ENCODE data around the gene PPP2R3A.
A peak's percentile ranks its signal among the peaks of the same experiment; 100 is the strongest.

PPP2R3A gene

GRCh38 chr3:136022529-136023263, 57.2 kb downstream of the PPP2R3A start:
- no peak for DNase-seq (ENCODE audit: low read depth in 2 of 2)

DNA sequence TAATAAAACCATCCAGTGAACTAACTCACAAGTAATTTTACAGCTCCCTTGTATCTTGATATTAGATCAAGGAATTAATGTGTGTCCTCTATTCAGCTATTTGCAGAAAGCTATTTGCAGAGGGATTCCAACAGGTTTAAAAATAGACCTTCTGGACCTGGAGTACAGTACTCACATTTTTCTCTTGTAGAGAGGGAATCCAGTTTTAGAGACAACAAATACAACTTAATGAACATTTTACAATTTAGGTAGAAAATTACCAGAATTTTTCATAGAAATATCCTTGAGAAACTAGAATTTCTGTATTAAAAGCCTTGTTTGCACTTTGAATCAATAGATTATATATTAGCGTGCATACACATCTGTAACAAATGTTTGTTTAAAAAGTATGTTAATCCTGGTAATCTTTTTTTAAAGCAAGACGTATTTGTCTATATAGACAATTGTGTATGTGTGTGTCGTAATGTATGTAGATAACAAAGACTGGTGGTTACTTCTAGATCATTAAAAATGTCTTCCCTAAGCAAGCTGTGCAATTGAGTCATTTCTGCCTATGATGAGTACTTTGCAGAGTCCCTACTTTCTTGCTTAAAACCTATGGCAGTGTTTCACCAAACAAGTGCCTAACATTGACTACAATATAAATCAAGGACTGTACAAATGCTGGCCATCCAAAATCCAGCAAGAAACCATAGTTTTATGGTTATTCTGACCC, 57.9 kb downstream of the PPP2R3A start:
- DNase-seq (ENCODE audit: low read depth in 2 of 2), result no peak

GRCh38 chr3:136036306-136036705, 70.8 kb downstream of the PPP2R3A start:
- DNase-seq (ENCODE audit: low read depth in 2 of 2), result no peak

DNA sequence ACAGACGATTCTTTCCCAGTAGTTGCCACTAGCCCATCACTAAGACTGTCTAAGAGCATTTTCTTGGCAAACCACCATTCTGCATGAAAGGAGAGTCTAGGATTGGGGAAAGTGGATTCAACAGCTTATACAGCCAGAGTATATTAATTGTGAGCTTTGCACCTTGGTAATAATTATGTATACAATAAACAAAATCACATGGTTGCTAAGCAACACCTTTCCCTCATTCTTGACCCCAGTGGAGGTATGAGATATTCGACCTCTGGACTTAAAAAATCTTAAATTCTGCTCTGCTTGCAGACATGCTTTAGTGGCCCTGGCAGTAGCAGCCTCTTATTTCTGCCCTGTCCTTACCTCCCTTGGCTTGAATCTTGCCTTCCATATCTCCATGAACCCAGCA, 73.1 kb downstream of the PPP2R3A start:
- DNase-seq (ENCODE audit: low read depth in 2 of 2), result no peak

DNA sequence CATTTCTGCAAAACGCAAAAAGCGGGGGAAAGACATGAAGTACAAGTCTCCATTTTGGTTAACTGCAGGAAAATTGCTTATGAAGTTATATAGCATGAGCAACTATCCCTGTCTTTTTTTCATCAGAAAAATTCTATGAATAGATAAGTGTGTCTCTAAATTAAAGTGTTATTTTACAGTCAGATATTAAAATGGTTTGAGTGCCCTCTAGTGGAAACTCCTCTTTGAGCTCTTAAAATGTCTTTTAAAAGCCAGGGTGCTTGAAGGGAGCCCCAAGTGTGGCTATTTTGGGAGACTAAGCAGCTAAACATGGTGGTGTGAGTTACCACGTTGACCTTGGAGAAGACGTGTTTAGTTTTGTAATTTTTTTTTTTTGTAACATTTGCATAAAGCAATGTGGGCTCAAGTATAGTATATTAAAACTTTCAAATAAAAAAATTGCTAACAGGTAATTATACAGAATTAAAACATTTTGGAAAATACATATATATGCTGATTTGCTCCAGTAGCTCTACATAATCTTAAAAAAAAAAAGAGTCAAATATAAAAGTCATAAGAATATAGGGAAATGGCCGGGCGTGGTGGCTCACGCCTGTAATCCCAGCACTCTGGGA, 77.2 kb downstream of the PPP2R3A start:
- DNase-seq (ENCODE audit: low read depth in 2 of 2), result no peak

DNA sequence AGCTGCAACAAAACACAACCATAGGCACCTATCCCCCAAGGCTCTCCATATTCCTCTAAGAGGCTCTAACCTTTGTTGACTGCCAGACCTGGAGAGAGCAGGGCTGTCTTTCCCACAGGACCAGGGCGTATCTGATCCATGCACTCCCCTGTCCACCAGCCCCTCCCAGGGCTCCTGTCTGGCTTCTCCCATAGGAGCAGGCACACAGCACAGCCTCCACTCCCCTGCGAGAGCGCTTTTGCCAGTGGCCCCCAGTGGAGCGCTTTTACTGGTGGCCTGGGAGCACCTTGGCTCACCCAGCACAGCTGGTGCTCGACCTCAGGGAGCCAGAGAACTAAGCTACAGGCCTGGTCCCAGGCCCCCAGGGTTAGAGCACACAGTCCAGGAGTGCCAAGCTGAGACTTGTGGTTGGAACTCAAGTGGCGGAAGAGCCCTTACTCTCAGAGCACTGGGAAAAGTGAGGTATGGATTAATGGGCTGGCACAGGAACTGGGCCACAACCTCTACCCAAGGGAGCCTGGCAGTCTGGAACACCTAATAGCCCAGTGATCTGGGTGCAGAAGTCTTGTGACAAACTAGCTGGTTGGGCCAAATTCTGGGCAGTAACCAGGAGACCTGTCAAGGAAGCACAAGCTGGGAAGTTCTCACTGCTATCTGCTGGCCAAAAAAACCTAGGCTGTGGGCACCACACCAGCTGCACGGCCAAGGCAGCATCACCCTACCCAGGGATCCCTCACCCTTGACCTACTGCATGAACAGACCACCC, 79.6 kb downstream of the PPP2R3A start:
- no peak for DNase-seq (ENCODE audit: low read depth in 2 of 2)

DNA sequence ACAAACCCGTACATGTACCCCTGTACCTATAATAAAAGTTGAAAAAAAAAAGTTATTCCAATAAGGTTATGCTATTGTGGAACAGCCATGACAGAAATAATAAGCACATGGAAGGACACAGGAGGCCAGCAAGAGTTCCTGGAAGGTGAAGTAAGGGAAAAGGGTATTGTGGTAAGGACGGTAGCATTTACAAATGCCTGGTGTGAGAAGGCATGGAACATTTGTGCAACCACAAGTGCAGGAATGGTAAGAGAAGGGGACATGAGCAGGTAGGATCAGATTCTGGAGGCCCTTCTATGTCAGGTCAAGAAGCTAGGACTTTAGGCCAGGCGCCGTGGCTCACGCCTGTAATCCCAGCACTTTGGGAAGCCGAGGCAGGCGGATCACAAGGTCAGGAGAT, 82.5 kb downstream of the PPP2R3A start:
- no peak for DNase-seq (ENCODE audit: low read depth in 2 of 2)

GRCh38 chr3:136050250-136050649, 84.7 kb downstream of the PPP2R3A start:
- no peak for DNase-seq (ENCODE audit: low read depth in 2 of 2)

DNA sequence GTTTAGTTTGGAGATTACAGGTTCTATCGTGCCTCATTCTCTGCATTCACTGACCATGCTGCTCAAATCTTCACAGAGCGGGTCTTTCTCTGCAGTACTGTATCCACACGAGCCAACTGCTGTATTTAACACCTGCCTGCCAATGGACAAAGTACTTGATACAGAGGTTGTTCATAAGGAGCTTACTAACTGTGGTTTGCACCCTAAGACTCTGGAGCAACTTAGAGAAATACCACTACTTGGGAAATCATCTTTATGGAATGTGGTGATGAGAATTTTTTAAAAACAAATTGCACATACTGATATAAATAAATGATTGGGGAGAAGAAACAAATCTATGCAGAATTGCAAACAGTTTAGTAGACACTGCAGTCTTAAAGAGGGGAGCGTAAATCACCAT, 90.0 kb downstream of the PPP2R3A start:
- no peak for DNase-seq (ENCODE audit: low read depth in 2 of 2)

- no peak for DNase-seq (ENCODE audit: low read depth in 2 of 2)
Observed at GRCh38 chr3:136067211-136067610, 101.7 kb downstream of the PPP2R3A start.

- no peak for DNase-seq (ENCODE audit: low read depth in 2 of 2)
Observed at GRCh38 chr3:136068708-136069107, 103.2 kb downstream of the PPP2R3A start.

DNA sequence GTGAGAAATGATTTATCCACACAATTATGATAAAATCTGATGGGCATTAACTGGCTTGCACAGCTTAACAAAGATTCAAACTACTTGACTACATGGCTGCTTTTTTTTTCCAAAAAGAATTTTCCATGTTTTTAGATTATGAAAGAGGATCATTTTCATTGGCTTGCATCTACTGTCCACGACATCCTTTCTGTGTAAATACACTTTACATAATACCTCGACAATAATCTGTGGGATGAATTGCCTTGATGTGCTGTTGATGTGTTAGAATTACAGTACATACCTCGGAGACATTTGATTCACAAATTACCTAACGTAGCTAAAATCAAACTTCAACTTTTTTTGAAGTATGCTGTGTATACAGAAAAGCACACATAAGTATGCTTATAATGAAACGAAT, 104.4 kb downstream of the PPP2R3A start:
- DNase-seq (ENCODE audit: low read depth in 2 of 2), result no peak

DNA sequence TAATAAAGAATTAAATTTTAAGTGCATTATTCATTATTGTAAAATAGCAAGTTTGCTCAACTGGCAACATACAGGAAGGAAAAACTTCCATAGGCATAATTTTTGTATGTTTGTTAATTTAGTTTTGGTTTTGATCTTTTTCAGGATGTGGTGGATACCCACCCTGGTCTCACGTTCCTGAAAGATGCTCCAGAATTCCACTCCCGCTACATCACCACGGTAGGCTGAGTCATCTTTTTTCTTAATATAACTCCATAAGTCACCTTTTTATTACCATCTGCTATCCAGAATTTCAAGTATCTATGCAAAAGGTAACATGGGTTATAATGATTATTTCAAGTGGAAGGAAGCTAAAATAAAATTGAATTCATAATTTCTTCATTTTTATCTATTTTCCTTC, 104.8 kb downstream of the PPP2R3A start:
- DNase-seq (ENCODE audit: low read depth in 2 of 2), result no peak

DNA sequence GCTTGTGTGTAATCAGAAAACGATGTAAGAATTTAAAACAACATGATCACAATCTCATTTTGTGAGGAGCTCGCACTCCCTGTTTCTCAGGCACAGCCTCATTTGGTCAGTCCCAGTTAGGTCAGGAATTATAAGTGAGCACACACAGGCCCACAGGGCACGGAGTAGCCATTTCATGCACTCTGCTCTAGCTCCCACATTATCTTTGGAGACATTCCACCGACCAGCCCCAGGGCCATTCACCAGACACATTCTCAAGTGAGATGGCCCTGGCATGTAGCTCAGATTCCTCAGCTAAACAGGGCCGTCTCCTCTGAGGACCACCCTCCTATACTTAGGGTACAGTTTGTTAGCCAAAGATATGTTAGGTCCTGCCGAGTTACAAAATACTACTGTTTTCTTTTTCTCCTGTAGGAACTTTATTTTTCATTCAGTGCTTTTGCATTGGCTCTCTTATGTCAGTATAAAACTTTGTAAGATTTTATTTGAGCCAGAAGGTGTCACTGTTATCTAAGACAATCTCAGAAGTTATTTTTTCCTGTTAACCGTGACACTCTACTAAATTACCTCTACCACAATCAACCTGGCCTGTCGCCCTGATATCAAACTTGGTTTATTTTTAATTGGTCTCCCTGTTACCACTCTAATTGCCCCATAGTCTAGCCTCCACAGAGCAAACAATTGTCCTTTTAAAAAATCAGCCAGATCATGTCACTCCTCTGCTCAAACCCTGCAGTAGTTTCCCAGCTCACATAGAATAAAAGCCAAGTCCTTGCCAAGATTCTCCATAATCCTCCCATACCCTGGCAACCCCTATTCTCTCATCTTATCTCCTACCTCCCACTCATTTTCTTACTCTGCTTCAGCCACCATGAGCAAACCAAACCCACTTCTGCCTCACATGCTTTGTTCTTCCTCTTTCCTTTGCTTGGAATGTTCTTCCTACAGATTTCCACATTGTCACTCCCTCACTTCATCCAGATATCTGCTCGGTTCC, 105.7 kb downstream of the PPP2R3A start:
- DNase-seq (ENCODE audit: low read depth in 2 of 2), result no peak

DNA sequence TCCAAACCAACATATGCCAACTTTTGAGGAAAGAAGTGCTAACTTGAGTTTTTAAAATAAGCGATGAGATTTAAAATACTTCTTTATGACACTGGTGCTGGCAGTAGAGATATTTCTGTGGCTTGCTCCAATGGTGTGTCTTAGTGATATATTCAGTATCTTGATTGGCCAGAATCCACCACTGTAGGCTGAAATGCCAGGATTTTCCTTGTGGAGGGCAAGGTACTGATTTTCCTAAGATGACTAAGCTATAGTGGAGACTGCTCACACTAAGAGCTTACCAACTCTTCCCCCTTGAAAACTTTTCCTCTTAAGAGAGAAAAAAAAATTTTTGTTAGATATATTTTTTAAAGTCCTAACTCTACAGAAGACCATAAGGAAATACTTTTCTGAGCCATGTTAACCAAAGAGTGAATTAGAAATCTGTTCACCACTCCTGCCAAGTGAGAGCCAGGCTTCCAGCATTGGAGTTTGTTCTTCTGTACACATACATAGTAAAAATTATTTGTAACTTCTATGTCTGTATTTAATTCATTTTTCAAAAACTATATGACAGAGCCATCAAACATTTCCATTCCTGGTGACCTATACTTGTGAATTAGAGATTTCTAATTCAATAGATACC, 109.1 kb downstream of the PPP2R3A start:
- DNase-seq (ENCODE audit: low read depth in 2 of 2), result no peak

DNA sequence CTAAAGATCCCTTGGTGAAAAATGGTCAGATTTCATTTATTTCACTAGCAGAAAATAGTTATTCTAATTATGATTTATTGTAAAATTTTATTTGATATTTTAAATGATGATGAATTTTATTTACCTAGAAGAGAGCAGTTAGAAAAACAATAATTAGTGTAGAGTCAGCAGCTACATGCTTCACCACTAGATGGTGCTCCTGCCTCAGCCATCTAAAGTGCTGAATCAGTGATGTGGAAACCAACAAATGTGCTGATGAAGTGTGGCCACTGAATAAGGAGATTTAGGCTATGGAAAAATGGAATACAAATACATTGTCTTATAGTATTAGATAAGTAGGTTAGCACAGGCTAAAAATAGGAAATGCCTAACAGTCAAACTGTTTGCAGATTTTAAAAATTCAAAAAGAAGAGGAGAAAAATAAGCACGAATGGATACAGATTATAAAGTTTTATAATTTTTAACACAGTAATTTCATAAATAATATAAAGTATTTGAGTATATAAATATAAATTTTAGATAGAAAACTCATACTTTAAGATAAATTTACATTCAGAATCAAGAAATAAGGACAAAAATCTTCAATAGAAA, 109.8 kb downstream of the PPP2R3A start:
- DNase-seq (ENCODE audit: low read depth in 2 of 2), result peak in 1 of 2 donors; percentile 39

DNA sequence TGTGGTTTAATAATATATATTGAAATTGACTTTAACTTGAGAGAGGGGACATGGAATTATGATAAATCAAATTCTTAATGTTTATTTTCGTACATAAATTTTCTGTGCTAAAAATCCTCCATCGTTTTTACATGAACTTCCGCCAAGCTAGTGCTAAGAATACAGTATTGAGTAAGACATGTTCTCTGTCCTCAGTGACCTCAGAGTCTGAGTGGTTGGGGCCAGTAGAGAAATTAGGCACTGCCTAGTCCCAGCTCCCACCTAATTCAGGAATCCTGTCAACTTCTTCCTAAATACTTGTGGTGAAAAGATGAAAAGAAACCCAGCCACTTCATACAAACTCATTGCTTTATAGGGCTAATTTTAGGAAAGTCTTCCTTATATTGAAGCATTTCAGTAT, 110.3 kb downstream of the PPP2R3A start:
- DNase-seq (ENCODE audit: low read depth in 2 of 2), result no peak

- DNase-seq (ENCODE audit: low read depth in 2 of 2), result no peak
Observed at GRCh38 chr3:136078421-136079364, 113.2 kb downstream of the PPP2R3A start.
